Inferior parietal cortex (tissue), 1 donor: Measurements from ENCODE around the gene ASCC3.

Experiments used
- DNase-seq: peaks from one replicate; pipeline ENCODE4 v3.0.0-alpha.2; 2016; ENCODE audit errors: extremely low spot score

The ASCC3 gene

DNA sequence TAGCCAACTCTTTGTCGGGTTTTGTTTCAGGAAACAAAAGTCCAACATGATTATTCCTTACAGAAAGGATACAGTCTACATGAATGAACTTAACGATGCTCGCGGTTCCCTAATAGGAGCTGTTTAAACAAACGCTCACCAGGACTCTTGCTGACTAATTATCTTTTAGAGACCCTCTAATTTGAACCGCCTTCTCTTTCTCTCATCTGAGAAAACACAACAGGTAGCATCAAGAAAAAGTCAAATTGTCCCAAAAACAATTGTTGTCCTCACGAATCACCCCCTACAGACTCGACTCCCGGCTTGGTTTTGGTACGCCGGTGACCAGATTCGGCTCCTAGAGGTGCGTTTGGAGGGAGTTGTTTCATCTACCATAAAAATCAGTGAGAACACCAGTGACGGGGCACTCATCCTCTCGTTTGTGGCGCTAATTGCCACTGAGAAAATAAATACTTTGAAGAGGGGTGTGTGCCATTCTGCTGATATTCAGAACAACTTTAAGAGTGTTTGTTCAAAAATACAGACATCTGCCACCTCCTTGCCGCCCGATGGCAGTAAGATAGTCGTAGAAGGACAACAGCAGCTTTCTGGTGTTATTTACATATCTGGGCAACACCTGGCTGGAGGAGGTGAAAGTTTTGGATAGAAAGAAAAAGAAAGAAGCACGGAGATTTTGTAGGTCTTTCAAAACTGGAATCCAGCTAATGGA is 415.3 kb downstream of the ASCC3 start:
- no peak for DNase-seq

DNA sequence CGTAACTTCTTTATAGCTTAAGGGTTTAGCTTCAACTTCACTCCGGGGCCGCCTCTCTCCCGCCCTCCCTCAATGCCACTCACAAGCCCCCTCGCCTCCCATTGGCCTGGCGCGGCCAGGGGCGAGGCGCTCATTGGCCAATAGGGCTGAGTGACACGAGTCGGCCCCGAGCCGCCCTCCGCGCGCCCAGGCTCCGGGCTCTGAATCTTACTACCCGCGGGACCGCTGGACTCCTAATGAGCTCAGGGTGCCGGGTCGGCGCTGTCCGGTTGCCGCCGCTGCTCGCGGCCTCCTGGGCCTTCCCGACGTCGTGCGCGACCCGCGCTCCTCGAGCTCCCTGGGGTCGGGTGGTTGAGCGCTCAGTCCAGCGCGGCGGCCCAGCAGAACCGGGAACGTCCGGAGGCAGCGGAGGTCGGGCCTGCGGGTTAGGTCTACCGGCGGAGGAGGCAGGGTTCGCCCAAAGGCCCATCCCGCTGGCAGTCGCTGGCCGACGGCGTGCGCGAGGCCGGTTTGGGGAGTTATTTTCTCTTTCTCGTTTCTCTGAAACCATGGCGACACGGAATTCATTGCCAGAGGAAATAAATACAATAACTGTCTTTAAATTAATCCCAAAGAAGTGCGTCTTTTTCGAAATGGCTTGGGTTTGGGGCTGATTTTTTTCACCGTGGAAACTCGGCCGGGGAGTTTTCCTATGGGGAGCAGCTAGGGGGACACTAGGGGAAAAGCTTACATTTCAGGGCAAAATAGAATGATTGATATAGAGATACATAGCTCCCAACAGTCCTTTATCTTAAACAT is 416.0 kb downstream of the ASCC3 start, which contains the start of gene SIM1:
SIM1 (minus strand) TSS at position 19 of the 798 bp plus-strand sequence. CDS start 1,453 bp downstream, outside the sequence.
- no peak for DNase-seq

DNA sequence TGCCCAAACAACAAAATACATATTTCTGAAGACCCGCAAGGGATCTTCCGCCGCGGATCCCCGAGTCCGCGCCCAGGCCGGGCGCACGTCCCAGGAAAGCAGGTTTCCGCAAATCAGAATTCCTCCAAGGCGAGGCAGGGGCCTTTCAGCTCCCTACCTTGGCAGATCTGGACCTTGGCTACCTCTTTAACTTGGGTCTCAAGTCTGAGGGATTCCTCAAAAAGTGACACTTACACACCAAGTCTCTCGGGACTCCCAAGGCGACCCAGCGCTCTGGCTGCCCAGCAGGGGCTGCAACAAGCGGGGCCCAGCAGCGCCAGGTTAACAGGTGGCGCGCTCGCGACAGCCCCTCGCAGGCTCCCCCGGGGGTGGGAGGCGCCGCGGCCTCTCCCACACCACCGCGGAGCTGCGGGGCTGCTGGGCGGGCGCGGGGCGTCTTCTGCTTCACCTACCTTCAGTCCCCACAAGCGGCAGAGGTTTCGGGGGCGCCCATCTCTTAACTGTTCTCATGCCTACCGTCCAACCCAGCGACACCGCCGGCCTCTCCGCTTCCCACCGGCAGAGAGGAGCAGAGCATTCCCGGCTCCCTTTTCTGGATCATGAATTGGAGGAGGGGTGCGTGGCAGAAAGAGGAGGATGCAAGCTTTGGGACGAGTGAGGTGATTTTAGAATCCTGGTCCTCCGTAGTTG is 416.8 kb downstream of the ASCC3 start:
- DNase-seq: no peak

DNA sequence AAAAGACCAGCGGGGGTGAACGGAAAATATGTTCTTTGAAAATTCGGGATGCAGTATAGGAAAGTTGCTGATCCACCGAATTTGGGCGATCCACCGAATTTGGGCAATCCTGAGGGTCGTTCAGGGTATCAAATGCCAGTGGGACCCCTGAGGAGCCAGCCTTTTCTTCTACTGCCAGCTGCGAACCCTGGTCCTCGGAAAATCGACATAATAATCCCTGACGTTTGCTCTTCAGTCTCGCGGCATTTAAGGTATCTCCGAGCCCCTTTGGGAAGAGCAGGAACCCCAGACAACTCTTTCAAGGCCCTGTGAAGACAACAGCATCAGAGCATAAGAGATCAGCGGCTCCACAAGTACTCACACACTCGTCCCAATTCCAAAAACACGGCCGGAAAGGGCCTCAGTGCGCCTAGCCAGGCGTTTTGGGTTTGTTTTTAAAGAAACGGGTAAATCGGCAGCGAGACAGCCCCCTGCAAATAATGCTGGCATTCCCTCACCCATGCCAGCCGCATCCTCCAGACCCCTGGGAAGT is 417.4 kb downstream of the ASCC3 start:
- no peak for DNase-seq

DNA sequence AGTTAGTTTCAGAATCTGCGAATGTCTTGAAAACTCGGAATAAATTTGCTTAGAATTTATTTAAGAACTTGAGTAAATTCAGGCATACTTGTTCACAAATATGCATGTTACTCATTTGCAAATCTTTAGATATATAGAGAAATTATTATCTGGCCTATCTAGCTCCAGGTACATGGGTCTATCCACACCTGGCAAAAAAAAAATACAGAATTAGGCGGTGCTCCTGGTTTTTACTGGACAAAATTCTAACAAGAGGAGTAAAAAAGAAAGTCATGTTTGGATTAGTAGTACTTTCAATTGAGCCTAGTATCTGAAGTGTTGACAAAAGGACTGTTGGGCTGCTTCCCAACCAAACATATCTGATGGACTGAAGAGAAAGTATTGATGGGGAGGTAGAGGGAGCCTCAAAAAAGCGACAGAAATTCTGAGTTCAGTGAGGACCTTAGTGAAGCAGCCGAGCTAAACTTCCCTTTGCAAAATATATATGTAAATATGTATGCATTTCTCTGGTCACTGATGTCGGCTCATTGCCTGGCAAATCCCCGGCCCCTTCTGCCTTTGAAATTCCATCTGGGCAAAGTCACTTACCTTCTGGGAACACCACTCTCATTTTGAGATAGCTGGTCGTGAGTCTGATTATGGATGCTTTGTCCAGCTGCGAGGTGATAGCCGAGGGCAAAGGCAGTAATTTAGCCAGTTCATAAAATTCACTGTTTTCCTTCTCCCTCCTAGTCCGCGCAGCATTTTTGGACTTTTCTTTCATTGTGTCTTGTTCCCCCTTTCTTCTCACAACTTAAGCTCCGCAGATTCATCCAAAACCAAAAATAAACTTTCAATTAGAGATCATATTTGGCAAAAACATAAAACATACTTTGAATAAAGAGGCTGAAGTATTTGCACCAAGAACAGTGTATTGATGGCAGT is 418.2 kb downstream of the ASCC3 start:
- no peak for DNase-seq

DNA sequence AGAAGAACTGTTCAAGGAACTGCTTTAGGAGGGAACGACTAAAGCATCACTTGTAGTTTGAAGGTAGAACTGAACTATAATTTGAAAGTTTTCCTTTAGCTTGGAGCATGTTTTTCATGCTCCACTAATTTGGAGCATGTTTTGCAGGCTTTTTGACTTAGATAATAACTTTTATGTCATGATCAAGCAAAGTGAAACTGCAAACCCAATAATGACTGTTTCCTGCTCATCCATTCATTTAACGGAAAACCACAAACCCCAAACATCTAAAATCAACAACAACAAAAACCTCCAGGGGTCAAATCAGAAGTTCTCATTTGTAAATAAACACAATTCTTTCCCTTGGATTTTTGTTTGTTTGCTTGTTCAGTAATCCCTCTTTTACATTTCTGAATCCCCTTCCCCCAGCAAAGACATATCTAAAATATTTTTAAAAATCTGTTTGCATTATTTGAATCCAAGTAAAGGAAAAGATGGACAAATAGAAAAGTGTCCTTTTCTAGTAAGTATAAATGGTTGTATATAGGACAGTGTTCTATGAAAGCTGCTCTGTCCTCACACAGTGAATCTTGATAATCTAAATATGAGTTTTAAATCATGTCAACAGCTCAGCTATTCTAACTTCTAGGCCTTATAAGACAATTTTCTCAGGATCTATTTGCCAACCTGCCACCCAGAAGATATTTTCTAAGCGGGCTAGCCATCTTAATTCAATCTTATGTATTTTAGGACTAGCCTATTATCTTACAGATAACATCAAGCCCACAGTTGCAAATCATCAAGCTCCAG is 419.0 kb downstream of the ASCC3 start:
- DNase-seq: no peak

DNA sequence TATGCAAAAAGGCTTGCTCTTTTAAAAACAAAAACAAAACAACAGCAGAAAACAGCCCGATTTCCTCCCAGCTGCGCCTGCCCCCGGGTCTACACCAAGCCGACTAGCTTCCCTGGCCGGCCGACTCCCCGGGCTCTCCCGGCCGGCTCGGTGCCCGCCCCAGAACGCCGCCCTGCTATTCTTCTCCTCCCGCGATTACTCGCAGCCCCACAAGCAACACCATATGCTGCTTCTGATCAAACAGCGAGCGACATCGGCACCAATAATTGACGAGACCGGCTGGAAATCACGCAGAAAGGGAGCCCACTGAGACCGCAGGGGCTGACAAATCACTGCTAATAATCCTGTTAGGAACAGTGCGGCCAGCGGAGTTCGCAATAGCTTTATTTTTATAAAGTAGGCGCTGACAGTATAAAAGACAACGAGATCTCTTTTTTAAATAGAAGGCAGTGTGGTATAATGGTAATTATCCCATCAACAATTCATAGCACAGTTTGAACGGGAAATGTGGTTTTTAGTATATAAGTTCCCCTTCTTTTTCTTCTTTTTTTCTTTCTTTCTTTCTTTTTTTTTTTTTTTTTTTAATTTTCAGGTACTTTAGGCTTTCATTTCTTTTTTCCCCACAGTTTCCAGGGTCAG is 419.7 kb downstream of the ASCC3 start:
- DNase-seq: no peak

DNA sequence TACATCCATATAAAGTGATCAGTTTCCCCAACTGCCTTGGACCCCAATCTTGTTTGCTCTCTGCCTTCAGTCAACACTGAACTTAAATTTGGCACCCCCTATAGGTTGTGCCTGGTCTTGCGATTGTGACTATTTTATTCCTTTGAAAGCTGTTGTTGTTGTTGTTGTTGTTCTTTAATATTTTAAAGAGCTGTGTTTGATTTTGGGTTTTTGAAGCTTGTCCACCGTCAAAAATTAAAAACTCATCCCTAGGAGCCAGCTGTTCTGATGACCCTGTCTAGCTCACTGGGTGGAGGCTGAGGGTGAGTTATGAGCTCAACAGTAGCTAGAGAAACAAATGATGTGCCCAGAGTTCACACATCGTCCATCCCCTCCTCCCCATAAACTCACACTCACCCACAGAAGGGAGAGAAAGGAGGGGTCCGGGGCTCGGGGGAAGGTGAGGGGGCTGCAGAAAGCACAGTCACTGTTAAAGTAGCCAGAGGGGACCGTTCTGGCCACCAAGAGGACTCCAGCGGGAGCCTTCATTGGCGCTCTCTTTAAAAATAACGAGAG is 420.4 kb downstream of the ASCC3 start:
- DNase-seq: no peak

DNA sequence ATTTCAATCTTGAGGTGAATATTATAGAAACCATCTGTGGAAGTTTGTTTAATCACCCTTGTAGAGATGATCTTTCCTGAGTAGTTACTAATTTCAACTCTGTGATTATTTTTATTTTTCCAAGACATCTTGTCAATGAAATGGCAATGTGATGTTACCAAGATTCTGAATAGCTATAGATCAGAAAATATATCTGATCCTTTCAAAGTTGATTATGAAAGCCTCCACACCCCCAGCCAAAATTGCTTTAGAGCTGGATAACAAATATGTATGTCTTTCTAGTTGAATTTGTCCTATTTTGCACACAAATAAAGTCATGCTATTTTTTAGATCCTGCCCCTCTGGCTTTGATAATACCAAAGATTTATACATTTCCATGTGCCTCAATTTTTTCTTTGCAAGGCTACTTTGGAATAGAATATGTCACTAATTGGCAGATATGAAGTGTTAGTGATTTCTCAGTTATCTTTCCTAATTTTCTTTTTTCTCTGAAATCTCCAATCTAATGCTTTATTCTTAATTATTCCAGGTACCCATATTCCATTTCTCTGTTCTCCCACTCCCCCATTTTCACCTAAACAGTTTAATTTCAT is 421.4 kb downstream of the ASCC3 start:
- DNase-seq: no peak

DNA sequence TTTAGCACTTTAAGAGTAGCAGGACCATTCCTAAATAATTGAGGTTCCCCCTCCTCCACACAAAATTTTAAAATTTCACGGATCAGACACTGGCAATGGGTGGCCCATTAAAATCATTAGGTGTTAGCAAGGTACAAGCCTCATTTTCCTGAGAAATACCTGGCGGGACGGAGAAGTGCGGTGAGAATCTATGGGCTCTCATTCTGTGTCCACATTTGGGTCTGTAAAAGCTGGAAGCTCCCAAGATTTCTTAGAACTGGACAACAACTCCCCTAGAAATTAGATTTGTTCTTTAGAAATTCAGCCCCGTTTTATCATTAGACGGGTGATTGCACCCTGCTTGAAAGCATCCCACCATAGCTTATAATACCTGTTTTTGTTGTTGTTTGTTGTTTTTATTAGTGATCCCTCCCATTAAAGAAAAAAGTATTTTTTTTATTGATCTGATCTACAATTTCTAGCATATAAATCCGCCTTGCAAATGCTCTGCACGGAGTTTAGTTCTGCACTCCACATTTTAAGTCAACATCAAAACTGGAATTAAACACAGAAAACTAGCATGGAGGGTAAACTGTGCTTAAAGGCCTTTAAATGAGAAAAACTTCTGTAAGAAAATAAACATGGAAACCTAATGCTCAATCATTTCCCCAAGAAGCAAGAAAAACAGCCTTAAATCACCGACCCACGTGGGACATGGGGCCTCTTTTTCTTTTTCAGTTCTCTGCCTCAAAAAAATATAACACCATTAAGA is 422.1 kb downstream of the ASCC3 start:
- DNase-seq: no peak
